Mucosa of rectum (tissue), 2 donors: ENCODE results near the gene CES4A.
"Not testable (repeated sequence)": the region's sequence is repeated elsewhere in the genome, so short reads cannot be mapped to it uniquely, and the experiment has no call there.

Source experiments
- H3K27ac ChIP-seq, 2 donors: one replicate each; pipeline ENCODE4 v1.7.0; 2013; ENCODE audit warnings: inconsistent platforms in 2 of 2, low read depth in 2 of 2, low read length in 2 of 2
- H3K27me3 ChIP-seq, 2 donors: one replicate each; pipeline ENCODE4 v1.7.0; 2013; ENCODE audit warnings: low read length in 2 of 2; ENCODE audit not compliant: control insufficient read depth in 2 of 2, insufficient read depth in 2 of 2
- H3K36me3 ChIP-seq, 2 donors: one replicate each; pipeline ENCODE4 v1.7.0; 2013; ENCODE audit warnings: low read length in 2 of 2; ENCODE audit not compliant: control insufficient read depth in 2 of 2, insufficient read depth in 2 of 2
- H3K4me1 ChIP-seq, 2 donors: one replicate each; pipeline ENCODE4 v1.7.0; 2013; ENCODE audit warnings: low read length in 2 of 2, mild to moderate bottlenecking in 1 of 2; ENCODE audit not compliant: control insufficient read depth in 2 of 2, insufficient read depth in 2 of 2
- H3K4me3 ChIP-seq, 2 donors: one replicate each; pipeline ENCODE4 v1.7.0; 2013; ENCODE audit warnings: low read length in 2 of 2
- H3K9ac ChIP-seq, 2 donors: one replicate each; pipeline ENCODE4 v1.7.0; 2013; ENCODE audit warnings: low read length in 2 of 2, low read depth in 1 of 2, mild to moderate bottlenecking in 1 of 2
- H3K9me3 ChIP-seq, 2 donors: one replicate each; pipeline ENCODE4 v1.7.0; 2013; ENCODE audit warnings: low read length in 2 of 2; ENCODE audit not compliant: control insufficient read depth in 2 of 2
- donor health status: healthy.
- donor health status: Normal muscosa, but diverticular disease.

Gene CES4A

DNA sequence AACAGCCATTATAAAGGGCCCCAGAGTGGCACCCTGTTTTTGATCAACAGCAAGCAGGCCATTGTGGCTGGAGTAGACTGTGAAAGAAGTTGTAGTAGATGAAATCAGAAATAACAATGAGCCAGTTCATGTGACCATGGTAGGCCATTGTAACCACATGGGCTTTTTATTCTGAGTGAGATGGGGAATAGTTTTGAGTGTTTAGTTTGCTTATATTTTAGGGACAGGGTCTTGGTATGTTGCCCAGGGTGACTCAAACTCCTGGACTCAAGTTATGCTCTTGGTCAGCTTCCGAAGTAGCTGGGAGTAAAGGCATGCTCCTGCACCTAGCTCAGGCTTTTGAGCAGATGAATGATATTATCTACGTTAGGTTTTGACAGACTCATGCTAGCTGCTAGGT, 52.5 kb downstream of the CES4A start:
- H3K27ac ChIP-seq, result no peak overlapping the region
- no peaks in the 10 kb centered on the region for H3K27me3 ChIP-seq
- no peak overlapping the region for H3K9ac ChIP-seq
- no peak overlapping the region for H3K4me3 ChIP-seq
- peaks cover 10 to 12% of the 10 kb centered on the region in 2 donors for H3K36me3 ChIP-seq
- H3K4me1 ChIP-seq, result no peaks in the 10 kb centered on the region
- no peaks in the 10 kb centered on the region for H3K9me3 ChIP-seq

DNA sequence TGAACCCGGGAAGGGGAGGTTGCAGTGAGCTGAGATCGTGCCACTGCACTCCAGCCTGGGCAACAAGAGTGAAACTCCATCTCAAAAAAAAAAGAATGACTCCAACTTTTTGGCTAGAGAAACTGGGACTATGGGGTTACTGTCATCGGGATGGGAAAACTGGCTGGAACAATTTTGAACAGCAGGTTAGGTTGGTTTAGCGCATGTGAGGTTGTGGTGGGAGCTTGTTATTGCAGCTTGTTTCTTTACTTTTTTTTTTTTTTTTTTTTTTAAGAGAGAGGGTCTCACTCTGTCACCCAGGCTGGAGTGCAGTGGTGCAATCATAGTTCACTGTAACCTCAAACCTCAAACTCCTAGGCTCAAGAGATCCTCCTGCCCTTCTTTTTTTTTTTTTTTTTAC, 53.1 kb downstream of the CES4A start:
- not testable (repeated sequence) for H3K4me1 ChIP-seq, H3K27ac ChIP-seq, H3K9ac ChIP-seq, H3K27me3 ChIP-seq, H3K4me3 ChIP-seq, H3K9me3 ChIP-seq
- H3K36me3 ChIP-seq, result peaks cover 9 to 12% of the 10 kb centered on the region in 2 donors

DNA sequence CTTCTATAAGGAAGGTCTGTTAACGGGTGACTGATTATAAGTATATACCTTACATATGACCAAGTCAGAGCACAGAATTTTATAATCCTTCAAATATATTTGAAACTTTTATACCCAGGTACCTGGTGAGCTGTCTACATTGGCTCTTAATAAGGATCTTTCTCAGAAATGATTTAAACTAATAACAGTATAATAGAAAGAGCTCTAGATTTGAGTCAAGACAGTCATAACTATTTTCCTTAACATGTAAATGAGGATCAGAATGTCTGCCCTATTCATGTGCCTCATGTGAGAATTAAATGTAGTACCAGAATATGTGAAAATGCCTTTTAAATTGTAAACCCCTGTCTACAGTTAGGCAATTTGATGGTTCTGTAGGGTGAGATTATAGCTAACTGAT, 55.0 kb downstream of the CES4A start:
- H3K9ac ChIP-seq, result no peak overlapping the region
- H3K27ac ChIP-seq, result no peak overlapping the region
- H3K4me3 ChIP-seq, result no peak overlapping the region
- no peaks in the 10 kb centered on the region for H3K9me3 ChIP-seq
- no peaks in the 10 kb centered on the region for H3K4me1 ChIP-seq
- no peaks in the 10 kb centered on the region for H3K27me3 ChIP-seq
- H3K36me3 ChIP-seq, result peaks cover 9 to 12% of the 10 kb centered on the region in 2 donors

DNA sequence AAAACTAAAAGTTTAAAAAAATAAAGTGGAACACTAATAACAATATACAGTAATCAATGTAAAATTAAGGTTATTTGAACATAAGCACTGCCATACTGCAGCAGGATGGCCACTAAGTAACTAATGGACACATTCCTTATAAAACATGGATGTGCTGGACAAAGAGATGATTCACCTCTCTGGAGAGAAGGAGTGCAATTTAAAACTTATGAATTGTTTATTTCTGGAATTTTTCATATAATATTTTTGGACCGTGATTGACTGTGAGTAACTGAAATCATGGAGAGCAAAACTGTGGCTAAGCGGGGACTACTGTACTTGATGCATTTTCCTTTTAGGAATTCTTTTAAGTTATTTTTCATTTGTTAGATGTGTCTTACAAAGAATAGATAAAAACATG, 62.4 kb downstream of the CES4A start:
- Histone ChIP-seq H3K9me3 (no peaks in the 10 kb centered on the region), H3K9ac (no peak overlapping the region), H3K4me1 (no peaks in the 10 kb centered on the region), H3K36me3 (peaks cover 5% of the 10 kb centered on the region in 2 donors), H3K27ac (no peak overlapping the region), H3K4me3 (no peak overlapping the region), H3K27me3 (no peaks in the 10 kb centered on the region)

DNA sequence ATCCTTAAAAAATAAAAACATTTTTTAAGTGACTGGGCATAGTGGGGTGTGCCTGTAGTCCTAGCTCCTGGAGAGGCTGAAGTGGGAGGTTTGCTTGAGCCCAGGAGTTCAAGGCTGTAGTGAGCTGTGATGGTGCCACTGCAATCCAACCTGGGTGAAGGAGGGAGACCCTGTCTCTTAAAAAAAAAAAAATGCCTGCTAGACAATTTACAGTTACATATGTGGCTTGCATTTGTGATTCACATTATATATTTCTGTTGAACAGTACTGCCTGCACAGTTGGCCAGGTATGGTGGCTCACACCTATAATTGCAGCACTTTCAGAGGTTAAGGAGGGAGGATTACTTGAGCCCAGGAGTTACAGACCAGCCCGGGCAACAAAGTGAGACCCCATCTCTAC, 64.0 kb downstream of the CES4A start:
- H3K36me3 ChIP-seq, result peaks cover 5% of the 10 kb centered on the region in 2 donors
- H3K4me1 ChIP-seq, result no peaks in the 10 kb centered on the region
- H3K4me3 ChIP-seq, result no peak overlapping the region
- H3K27me3 ChIP-seq, result no peaks in the 10 kb centered on the region
- no peaks in the 10 kb centered on the region for H3K9me3 ChIP-seq
- no peak overlapping the region for H3K27ac ChIP-seq
- H3K9ac ChIP-seq, result no peak overlapping the region

DNA sequence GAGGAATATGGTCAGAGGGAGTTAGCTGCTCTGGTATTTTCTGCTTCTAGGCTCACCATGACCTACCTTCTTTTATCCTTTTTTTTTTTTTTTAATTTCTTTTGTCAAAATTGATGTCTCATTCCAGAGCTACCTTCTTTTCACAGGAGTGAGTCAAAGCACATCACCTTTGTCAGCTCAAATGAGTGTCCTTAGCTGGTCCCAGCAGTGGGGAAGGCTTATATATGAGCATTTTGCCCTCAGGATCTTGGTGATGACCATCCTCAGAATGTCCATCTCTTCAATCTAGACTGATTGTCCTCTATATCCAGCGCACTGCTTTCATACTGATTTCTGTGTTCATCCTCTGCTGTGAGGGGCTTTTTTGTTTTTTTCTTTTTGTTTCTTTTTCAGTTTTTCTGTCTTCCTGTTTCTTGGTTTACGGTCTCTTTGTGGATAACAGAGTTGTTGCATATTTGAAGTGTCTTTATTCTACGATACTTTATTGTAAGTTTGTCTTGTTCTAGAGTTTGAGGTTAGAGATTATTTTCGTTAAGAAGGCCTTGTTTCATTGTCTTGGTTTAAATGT, 65.5 kb downstream of the CES4A start:
- H3K27ac ChIP-seq, result no peak overlapping the region

DNA sequence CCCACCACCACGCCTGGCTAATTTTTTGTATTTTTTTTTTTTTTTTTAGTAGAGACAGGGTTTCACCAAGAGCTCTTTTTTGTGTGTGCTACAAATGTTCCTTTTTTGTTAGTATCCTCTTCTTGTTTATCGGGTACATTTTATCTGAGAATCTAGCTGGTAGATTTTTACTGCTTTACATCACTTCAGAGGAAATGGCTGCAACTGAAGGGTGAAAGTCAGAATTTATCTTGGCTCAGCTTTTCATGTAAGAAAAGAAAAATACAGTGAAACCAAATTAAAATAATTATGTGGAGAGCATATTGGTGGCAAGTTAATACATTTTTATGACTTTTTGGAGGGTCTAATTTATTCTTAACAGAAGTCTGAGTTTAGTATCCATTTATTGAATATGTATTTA, 66.5 kb downstream of the CES4A start:
- H3K36me3 ChIP-seq, result peaks cover 0 to 6% of the 10 kb centered on the region in 2 donors
- H3K4me3 ChIP-seq, result no peak overlapping the region
- no peaks in the 10 kb centered on the region for H3K27me3 ChIP-seq
- H3K9ac ChIP-seq, result no peak overlapping the region
- H3K9me3 ChIP-seq, result no peaks in the 10 kb centered on the region
- H3K27ac ChIP-seq, result no peak overlapping the region
- no peaks in the 10 kb centered on the region for H3K4me1 ChIP-seq

More for the DNA sequence above, 65.5 kb downstream of the CES4A start:
- Histone ChIP-seq H3K9ac (no peak overlapping the region), H3K27me3 (no peaks in the 10 kb centered on the region), H3K36me3 (peaks cover 5% of the 10 kb centered on the region in 2 donors), H3K4me1 (no peaks in the 10 kb centered on the region), H3K9me3 (no peaks in the 10 kb centered on the region), H3K4me3 (no peak overlapping the region)

DNA sequence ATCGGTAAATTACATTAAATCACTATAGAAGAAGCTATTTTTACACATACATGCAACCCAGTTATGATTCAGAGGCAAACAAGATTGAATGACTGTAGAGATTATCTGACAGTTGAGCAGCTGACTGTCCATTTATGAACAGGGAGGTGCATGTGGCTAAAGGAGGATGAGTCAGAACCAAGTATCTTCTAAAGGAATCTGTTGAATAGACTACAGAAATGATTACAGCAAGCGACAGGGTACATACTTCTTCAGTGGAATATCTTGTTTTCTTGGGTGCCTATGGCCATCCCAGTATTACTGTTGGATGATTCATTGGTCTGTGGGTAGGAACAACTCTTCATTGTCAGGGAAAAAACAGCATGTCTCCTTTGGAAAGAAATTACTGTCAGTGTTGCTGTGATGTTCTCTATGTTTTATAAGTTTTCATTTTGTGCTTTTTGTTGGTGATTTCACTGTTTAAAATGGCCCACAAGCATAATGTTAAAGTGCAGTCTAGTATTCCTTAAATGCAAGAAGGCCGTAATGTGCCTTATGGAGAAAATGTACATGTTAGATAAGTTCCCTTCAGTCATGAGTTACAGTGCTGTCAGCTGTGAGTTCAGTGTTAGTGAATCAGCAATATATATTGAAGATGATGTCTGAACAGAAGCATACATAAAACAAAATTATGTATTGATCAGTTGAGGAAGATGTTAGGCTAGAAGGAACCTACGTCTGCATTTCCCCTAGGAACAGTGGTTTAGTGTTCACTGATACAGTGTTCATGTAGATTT, 67.5 kb downstream of the CES4A start:
- Histone ChIP-seq H3K4me1 (no peaks in the 10 kb centered on the region), H3K4me3 (no peak overlapping the region), H3K27ac (peak overlapping the region in 1 of 2 donors; percentile 27), H3K36me3 (peaks cover 0 to 6% of the 10 kb centered on the region in 2 donors), H3K9ac (no peak overlapping the region), H3K27me3 (no peaks in the 10 kb centered on the region), H3K9me3 (no peaks in the 10 kb centered on the region)
